ENCODE measurements around the gene MMP12. TPM values are rescaled to one million over a fixed set of nuclear protein-coding genes. Genes with fewer than 3 reads are reported as not detected.

MMP12 gene
- total RNA-seq, 4 donors from 2014 or later = 0.40 to 0.53 TPM; not detected in 2

GRCh38 chr11:102836290-102836875 is 38.4 kb downstream of the MMP12 start:
- Histone ChIP-seq H3K4me3 (no peak overlapping the region), H3K27ac (no peak overlapping the region), H3K4me1 (peaks cover 0 to 6% (median 0%) of the 10 kb centered on the region in 4 donors), H3K9me3 (no peaks in the 10 kb centered on the region), H3K27me3 (no peaks in the 10 kb centered on the region), H3K36me3 (no peaks in the 10 kb centered on the region)
- TF ChIP-seq, protein P1, sequence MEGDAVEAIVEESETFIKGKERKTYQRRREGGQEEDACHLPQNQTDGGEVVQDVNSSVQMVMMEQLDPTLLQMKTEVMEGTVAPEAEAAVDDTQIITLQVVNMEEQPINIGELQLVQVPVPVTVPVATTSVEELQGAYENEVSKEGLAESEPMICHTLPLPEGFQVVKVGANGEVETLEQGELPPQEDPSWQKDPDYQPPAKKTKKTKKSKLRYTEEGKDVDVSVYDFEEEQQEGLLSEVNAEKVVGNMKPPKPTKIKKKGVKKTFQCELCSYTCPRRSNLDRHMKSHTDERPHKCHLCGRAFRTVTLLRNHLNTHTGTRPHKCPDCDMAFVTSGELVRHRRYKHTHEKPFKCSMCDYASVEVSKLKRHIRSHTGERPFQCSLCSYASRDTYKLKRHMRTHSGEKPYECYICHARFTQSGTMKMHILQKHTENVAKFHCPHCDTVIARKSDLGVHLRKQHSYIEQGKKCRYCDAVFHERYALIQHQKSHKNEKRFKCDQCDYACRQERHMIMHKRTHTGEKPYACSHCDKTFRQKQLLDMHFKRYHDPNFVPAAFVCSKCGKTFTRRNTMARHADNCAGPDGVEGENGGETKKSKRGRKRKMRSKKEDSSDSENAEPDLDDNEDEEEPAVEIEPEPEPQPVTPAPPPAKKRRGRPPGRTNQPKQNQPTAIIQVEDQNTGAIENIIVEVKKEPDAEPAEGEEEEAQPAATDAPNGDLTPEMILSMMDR (IDR thresholded peaks at IDR 0.05) = no peak
- no peak for TF ChIP-seq POLR2A (IDR thresholded peaks at IDR 0.05)
- no peak for DNase-seq

GRCh38 chr11:102833731-102834130 is 41.1 kb downstream of the MMP12 start:
- Histone ChIP-seq H3K27me3 (no peaks in the 10 kb centered on the region), H3K27ac (no peak overlapping the region), H3K4me1 (peaks cover 0 to 6% (median 0%) of the 10 kb centered on the region in 4 donors), H3K9me3 (no peaks in the 10 kb centered on the region), H3K4me3 (no peak overlapping the region), H3K36me3 (no peaks in the 10 kb centered on the region)
- no peak for DNase-seq
- TF ChIP-seq, protein P1 (IDR thresholded peaks at IDR 0.05) = no peak
- no peak for TF ChIP-seq POLR2A (IDR thresholded peaks at IDR 0.05)

- Histone ChIP-seq H3K4me3 (peak overlapping the region in 1 of 4 donors; percentile 49), H3K27me3 (no peaks in the 10 kb centered on the region), H3K4me1 (peaks cover 0 to 6% (median 0%) of the 10 kb centered on the region in 4 donors), H3K36me3 (no peaks in the 10 kb centered on the region), H3K27ac (peak overlapping the region in 1 of 4 donors; percentile 60), H3K9me3 (no peaks in the 10 kb centered on the region)
- no peak for DNase-seq
- TF ChIP-seq, protein P1 (IDR thresholded peaks at IDR 0.05) = no peak
- TF ChIP-seq POLR2A (IDR thresholded peaks at IDR 0.05) = no peak
Observed at GRCh38 chr11:102832612-102833011, 42.2 kb downstream of the MMP12 start.

DNA sequence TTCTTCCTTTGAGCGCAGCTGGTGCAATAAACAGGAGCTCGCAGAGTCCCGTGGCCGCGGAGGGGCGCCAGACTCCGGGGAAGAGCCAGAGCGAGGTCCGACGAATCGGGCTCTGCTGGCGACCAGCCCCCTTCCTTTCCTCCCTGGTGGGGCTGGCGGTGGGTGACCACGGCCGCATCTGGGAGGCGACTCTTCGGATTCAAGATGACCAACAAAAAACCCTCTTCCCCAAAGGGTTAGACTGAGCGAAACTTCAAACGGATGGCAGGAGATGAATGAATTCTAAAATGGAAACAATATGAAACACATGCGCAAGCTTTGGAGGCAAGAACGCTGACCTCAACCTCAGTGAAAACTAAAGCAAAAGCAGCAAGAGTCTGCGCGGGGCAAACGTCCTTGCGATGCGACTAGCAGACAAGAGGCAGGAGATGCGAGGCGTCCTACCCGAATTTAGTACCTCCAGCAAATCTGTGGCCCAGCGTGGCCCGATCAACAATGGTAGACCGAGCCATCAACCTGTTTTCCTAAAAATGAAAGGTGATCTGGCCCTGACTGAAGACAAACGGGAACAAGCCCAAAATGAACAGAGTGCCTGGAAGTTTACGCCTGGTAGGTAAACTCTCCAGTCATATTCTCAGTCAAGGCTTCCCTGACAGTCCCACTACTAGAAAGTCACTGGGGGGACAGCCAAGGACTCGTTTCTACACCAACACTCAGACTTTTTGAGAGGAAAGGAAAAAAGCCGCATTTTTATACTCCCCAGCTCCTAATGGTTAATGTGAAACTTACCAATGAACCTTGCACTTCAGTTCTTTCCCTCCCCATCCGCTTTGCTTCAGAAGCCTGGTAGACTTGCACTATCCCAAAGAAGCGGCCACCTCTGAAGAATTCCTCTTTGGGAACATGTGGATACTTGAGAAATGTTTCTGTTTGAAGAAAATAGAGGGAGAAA is 43.0 kb downstream of the MMP12 start:
- no peak for TF ChIP-seq POLR2A (IDR thresholded peaks at IDR 0.05)
- TF ChIP-seq, protein P1 (IDR thresholded peaks at IDR 0.05) = peak in 4 of 6 experiments; percentile 45 to 79 (median 69)
- peak in 2 of 3 donors; percentile 78 to 84 for DNase-seq

DNA sequence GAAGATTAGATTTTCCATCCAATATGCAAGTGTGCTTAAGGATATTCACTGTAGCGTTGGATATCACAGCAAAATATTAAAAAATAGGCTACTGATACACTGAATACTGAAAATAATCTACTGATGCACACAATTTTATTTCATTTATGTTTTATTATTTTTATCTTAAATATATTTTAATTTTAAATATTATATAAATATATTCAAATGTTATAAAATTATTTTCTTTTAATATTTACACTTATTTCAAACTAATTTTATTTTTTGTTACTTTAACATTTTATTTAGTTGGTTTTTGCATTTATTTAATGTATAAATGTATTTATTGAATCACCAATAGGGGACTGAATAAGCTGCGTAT is 43.7 kb downstream of the MMP12 start:
- no peak overlapping the region for H3K27ac ChIP-seq
- H3K36me3 ChIP-seq = no peaks in the 10 kb centered on the region
- H3K9me3 ChIP-seq = no peaks in the 10 kb centered on the region
- H3K27me3 ChIP-seq = no peaks in the 10 kb centered on the region
- H3K4me3 ChIP-seq = peak overlapping the region in 2 of 4 donors; percentile 49 to 50
- TF ChIP-seq POLR2A (IDR thresholded peaks at IDR 0.05) = no peak
- TF ChIP-seq, protein P1 (IDR thresholded peaks at IDR 0.05) = no peak
- H3K4me1 ChIP-seq = no peaks in the 10 kb centered on the region
- no peak for DNase-seq

More for the DNA sequence above, 43.0 kb downstream of the MMP12 start:
- Histone ChIP-seq H3K27me3 (no peaks in the 10 kb centered on the region), H3K9me3 (no peaks in the 10 kb centered on the region), H3K36me3 (no peaks in the 10 kb centered on the region), H3K27ac (peak overlapping the region in 3 of 4 donors; percentile 36 to 67 (median 60)), H3K4me1 (peaks cover 0 to 6% (median 0%) of the 10 kb centered on the region in 4 donors), H3K4me3 (peak overlapping the region in 3 of 4 donors; percentile 22 to 50 (median 49))

Data from Peyer's patch (tissue), 4 donors.